IPS-NIHi7 (cell line): ENCODE measurements around the gene MAPK7.

Source experiments
- DNase-seq: peaks from one replicate; pipeline ENCODE4 v3.0.0; 2012; ENCODE audit warnings: mixed read lengths; ENCODE audit errors: extremely low spot score

MAPK7 gene

DNA sequence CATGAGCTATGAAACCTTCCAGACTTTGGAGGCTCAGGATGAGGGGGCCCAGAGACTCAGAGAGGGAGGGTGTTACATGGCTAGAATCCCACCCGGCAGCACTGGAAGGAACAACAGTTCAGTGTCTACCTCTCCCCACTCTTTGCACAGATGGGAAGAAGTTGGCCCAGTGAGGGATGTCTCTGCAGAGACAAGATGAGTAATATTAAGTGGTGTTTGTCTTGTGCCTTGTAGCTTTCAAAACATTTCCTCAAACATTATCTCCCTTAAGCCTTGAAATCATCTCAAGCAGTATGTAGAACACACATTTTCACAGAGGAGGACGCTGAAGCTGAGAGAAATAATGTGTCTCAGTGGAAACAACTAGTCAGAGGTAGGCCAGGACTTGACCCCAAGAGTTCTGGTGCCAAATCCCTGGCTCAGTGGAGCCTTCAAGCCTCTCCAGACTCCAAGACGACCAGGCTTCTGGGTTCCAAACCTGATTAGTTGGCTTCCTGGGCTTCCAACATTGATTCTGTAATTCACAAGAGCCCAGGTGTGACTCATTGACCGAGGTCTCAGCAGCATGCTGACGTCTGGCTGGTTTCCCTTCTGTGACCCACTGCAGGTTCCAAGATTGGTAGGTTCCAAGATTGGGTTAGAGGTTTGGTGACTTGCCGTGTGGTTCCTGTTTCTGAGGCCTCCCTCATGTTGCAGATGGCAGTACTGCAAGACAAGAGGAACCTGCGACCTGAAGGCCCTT, 40.1 kb downstream of the MAPK7 start:
- DNase-seq = no peak

DNA sequence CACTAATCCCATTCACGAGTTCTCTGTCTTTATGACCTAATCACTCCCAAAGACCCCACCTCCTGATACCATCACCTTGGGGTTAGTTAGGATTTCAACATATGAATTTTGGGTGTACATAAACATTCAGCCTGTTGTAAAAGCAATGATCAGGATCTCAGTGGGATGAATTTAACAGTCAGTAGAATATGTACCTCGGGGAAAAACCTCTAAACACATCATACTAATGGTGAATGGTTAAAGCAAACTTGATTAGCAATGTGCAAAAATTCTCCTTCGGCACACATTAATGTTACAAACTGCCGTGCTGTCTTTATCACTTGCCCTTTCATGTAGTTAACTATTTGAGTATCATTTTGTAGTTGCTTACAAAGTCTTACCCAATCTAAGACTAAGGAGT, 42.9 kb downstream of the MAPK7 start:
- DNase-seq = no peak

DNA sequence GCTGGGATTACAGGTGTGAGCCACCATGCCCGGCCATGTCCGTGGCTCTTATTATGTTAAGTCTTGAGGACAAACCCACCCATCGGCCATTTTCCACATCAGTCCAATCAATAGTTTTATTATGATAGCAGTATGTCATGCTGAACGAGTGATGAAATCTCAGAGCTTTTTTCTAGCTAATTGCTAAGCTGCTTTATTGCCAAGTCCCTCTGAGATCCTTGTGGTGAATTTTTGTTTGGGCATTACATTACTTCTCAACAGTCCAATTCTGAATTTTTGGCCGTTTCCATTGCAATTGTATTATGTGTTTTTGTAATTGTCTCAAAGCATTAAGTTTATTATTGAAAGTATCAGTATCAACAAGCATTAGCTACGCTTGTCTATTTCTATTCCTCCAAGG, 43.6 kb downstream of the MAPK7 start:
- no peak for DNase-seq

DNA sequence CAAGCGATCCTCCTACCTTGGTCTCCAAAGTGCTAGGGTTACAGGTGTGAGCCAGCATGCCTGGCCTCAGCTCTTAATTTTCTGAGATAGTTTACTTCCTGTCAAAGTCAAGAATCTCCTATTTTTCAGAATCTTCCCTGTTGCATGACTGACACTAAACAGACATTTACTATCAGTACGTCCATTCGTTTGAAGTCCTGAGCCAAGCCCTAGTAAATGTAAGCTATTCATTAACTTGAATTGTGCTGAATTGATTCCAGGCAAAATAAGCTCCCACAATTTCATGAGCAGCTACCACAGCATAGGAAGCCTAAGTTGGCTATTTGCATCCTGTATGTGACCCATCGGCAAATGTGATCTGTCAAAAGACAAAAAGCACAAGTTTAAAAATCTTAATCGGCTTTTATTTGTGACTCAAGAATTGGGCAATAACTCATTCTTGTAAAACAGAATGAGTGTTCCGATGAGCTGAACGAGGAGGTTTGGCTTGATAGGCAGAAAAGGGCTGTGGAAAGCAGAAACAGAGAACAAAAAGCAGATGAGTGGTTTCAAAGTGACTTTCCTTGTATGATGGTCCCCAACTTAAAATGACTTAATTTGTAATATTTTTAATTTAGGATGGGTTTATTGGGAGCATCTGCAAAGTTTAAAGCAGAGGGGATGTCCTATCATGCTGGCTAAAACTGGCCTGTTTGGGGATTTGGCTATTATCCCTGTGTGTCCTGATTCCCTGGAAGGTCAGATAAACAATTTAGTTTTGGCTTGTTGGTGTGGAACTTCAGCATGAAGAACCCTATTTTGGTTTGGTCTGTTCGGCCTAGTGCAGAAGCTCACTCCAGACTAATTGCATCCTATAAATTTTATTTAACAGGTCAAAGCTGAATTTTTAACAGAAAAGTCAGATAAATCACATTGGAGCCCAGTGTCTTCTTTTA, 46.9 kb downstream of the MAPK7 start:
- DNase-seq = no peak

- no peak for DNase-seq
Measured at GRCh38 chr17:19426631-19427030, 48.3 kb downstream of the MAPK7 start.

DNA sequence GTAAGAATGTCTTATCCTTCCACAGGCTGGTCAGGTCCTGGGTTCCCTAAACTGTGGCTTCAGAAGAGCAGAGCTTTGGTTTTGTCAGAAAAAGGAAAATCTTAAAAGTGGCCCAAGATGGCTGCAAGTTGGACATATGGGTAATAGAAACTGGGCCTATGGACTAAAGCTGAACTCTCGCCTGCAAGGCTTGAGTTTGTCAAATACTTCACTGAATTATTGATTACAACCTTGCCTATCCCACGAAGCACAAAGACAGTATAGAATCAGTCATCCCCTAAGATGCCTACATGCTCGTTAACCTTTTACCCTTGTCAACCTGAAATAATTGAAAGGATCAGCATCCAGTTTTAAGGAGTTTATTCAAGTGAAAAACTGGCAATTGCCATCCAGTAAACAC, 53.4 kb downstream of the MAPK7 start:
- DNase-seq = no peak
